ENCODE results near the gene MIPOL1. TPM values are rescaled to one million over a fixed set of nuclear protein-coding genes. Genes with fewer than 3 reads are reported as not detected.

Gene MIPOL1
- total and polyA plus RNA-seq, 2 of the 13 experiments (the other 11 are each of a cell fraction or from before 2014, with no cell fraction given) = 8.6 to 34.2 TPM

DNA sequence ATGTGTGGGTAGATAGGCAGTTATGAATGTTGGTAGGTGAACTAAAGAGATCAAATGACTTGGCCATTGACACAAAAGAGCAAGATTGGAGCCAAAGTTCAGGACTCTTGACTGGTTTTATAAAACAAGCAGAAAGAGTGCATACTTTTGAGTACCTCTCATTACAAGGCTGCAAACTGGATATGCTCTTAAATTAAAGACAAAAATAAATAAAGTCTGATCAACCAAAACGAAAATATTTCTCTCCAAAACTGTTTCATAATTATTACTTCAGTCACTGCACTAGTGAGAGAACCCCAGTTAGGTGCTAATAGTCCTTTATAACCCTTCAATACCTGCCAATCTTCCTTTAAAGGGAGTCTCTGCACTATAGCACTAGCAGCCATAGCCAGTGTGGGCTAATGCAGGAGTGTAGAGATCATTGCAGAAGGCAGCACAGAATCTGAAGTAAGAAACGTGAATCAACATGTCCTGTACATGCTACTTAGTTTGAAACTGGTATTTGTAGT, 250.2 kb downstream of the MIPOL1 start (continued):
- TF ChIP-seq HOMEZ (CRISPR knock-in tag; IDR thresholded peaks at IDR 0.05; ENCODE audit: low read depth) (peak; percentile 96; the same call in 1 of the 2 replicates), ELF3 (CRISPR knock-in tag; IDR thresholded peaks at IDR 0.05) (peak; percentile 24; the same call in 1 of the 2 replicates)

GRCh38 chr14:37452323-37452722, 254.6 kb downstream of the MIPOL1 start:
- Histone ChIP-seq H3K27me3 (ENCODE audit: control insufficient read depth in 1 of 2, insufficient read depth in 2 of 2, low read length in 2 of 2) (no peaks in the 10 kb centered on the region), H3K9me3 (ENCODE audit: low read length) (no peaks in the 10 kb centered on the region), H3K79me2 (ENCODE audit: insufficient read depth, low read length) (no peaks in the 10 kb centered on the region), H2AFZ (ENCODE audit: low read length) (no peak overlapping the region), H3K27ac (ENCODE audit: extremely low read length, insufficient read depth, low read length) (no peak overlapping the region), H4K20me1 (ENCODE audit: insufficient read depth, low read length) (no peaks in the 10 kb centered on the region), H3K4me1 (ENCODE audit: insufficient read depth, low read length) (peaks cover 18% of the 10 kb centered on the region), H3K4me2 (ENCODE audit: low read depth, low read length) (no peak overlapping the region), H3K36me3 (replicated peaks in 1 of 2; ENCODE audit: control insufficient read depth in 1 of 2, insufficient read depth in 2 of 2, low read length in 2 of 2) (no peaks in the 10 kb centered on the region), H3K4me3 (replicated peaks in 1 of 3; ENCODE audit: insufficient read depth in 1 of 3, low read depth in 2 of 3, low read length in 3 of 3) (no peak overlapping the region), H3K9ac (ENCODE audit: insufficient read depth, low read depth, low read length) (no peak overlapping the region)
- BruUV-seq (replicated peaks) = no TSS peak
- DNase-seq (ENCODE audit: low spot score) (no peak), FAIRE-seq (no peak), ATAC-seq (no peak)
- intact Hi-C loops (cut with micrococcal nuclease; ENCODE audit: unreplicated experiment) = no loop called here
- POLR2A ChIA-PET = no interaction called here
- CTCF ChIA-PET (ENCODE audit: low intra/inter-chr PET ratio, low total read pairs) = no interaction called here
- TF ChIP-seq ZSCAN21 (CRISPR knock-in tag; IDR thresholded peaks at IDR 0.05; ENCODE audit: borderline replicate concordance) (no peak), MED1 (CRISPR knock-in tag; IDR thresholded peaks at IDR 0.05) (no peak)
- in situ Hi-C loops (cut with HindIII; ENCODE audit: extremely low pct_ligation_motif_present, low pct_unique_long_range_greater_than_20kb) = no loop called here

GRCh38 chr14:37453985-37454384, 256.2 kb downstream of the MIPOL1 start:
- FAIRE-seq (no peak), DNase-seq (ENCODE audit: low spot score) (no peak), ATAC-seq (no peak)
- intact Hi-C loops (cut with micrococcal nuclease; ENCODE audit: unreplicated experiment) (no loop called here), in situ Hi-C loops (cut with HindIII; ENCODE audit: extremely low pct_ligation_motif_present, low pct_unique_long_range_greater_than_20kb) (no loop called here)
- CTCF ChIA-PET (ENCODE audit: low intra/inter-chr PET ratio, low total read pairs) = no interaction called here
- Histone ChIP-seq H2AFZ (ENCODE audit: low read length) (no peak overlapping the region), H3K4me1 (ENCODE audit: insufficient read depth, low read length) (peaks cover under 1% of the 10 kb centered on the region), H3K36me3 (replicated peaks in 1 of 2; ENCODE audit: control insufficient read depth in 1 of 2, insufficient read depth in 2 of 2, low read length in 2 of 2) (no peaks in the 10 kb centered on the region), H3K4me2 (ENCODE audit: low read depth, low read length) (no peak overlapping the region), H3K27me3 (ENCODE audit: control insufficient read depth in 1 of 2, insufficient read depth in 2 of 2, low read length in 2 of 2) (no peaks in the 10 kb centered on the region), H3K27ac (ENCODE audit: extremely low read length, insufficient read depth, low read length) (no peak overlapping the region), H3K9ac (ENCODE audit: insufficient read depth, low read depth, low read length) (no peak overlapping the region), H3K9me3 (ENCODE audit: low read length) (no peaks in the 10 kb centered on the region), H3K79me2 (ENCODE audit: insufficient read depth, low read length) (no peaks in the 10 kb centered on the region), H4K20me1 (ENCODE audit: insufficient read depth, low read length) (no peaks in the 10 kb centered on the region), H3K4me3 (replicated peaks in 1 of 3; ENCODE audit: insufficient read depth in 1 of 3, low read depth in 2 of 3, low read length in 3 of 3) (no peak overlapping the region)
- BruUV-seq (replicated peaks) = no TSS peak
- POLR2A ChIA-PET = no interaction called here
- WGBS (ENCODE audit: low lambda C conversion rate) = 94% methylated on average over 1 of the region's 1 CpG
- TF ChIP-seq IRF1 (CRISPR knock-in tag; IDR thresholded peaks at IDR 0.05; ENCODE audit: low read depth) (no peak), MLLT10 (CRISPR knock-in tag; IDR thresholded peaks at IDR 0.05) (0 out of 2 replicates have a peak, but pooled peaks have one; percentile 5), RXRA (CRISPR knock-in tag; IDR thresholded peaks at IDR 0.05) (no peak)
- TF ChIP-seq, protein P1, sequence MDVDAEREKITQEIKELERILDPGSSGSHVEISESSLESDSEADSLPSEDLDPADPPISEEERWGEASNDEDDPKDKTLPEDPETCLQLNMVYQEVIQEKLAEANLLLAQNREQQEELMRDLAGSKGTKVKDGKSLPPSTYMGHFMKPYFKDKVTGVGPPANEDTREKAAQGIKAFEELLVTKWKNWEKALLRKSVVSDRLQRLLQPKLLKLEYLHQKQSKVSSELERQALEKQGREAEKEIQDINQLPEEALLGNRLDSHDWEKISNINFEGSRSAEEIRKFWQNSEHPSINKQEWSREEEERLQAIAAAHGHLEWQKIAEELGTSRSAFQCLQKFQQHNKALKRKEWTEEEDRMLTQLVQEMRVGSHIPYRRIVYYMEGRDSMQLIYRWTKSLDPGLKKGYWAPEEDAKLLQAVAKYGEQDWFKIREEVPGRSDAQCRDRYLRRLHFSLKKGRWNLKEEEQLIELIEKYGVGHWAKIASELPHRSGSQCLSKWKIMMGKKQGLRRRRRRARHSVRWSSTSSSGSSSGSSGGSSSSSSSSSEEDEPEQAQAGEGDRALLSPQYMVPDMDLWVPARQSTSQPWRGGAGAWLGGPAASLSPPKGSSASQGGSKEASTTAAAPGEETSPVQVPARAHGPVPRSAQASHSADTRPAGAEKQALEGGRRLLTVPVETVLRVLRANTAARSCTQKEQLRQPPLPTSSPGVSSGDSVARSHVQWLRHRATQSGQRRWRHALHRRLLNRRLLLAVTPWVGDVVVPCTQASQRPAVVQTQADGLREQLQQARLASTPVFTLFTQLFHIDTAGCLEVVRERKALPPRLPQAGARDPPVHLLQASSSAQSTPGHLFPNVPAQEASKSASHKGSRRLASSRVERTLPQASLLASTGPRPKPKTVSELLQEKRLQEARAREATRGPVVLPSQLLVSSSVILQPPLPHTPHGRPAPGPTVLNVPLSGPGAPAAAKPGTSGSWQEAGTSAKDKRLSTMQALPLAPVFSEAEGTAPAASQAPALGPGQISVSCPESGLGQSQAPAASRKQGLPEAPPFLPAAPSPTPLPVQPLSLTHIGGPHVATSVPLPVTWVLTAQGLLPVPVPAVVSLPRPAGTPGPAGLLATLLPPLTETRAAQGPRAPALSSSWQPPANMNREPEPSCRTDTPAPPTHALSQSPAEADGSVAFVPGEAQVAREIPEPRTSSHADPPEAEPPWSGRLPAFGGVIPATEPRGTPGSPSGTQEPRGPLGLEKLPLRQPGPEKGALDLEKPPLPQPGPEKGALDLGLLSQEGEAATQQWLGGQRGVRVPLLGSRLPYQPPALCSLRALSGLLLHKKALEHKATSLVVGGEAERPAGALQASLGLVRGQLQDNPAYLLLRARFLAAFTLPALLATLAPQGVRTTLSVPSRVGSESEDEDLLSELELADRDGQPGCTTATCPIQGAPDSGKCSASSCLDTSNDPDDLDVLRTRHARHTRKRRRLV (CRISPR knock-in tag; IDR thresholded peaks at IDR 0.05) = no peak
